Heart left ventricle (tissue), 13 donors: ENCODE measurements around the gene DMD.

ENCODE experiments used
- POLR2A ChIP-seq, 2 donors: fragments of 450-650 bp; IDR thresholded peaks; one replicate each; pipeline ENCODE4 v1.6.1; 2017; ENCODE audit warnings: antibody characterized with exemption in 2 of 2, mild to moderate bottlenecking in 2 of 2, moderate library complexity in 2 of 2
- TF ChIP-seq, protein P1 (sequence below), 12 donors: fragments of 200-600 bp; sonication (generic) in 4 of 12; IDR thresholded peaks; one replicate each; pipeline versions ENCODE4 v1.5.0 to v1.8.0; 2018 to 2022; ENCODE audit warnings: antibody characterized with exemption in 12 of 12, mild to moderate bottlenecking in 5 of 12
- donor health status: ischemic (EF 13 %, LVEDD 7.1; RV severe dilation, severe dysfunction).
- donor health status: DM: no; HTN: yes; CAD: no.
- donor health status: DM: no; HTN: no; CAD: no.
- donor health status: ischemic (EF 25% LVEDD 6.9; RV normal size, moderate dysfunction).
- donor health status: ischemic (EF 25% LVEDD 5.7; RV mildly dilated, moderate dysfunction).
- donor health status: ischemic (EF 35%, LVEDD 5.7; RV mildly dilated, moderate dysfunction).
- donor health status: nonischemic (EF 11% LVEDD 7.7; RV severe dilation, severe dysfunction).
- donor health status: DM: yes; HTN: yes; CAD: no.
- donor health status: PGD.
- donor health status: ischemic (EF 29% LVEDD 5.4; RV normal size, mild dysfunction).
- donor health status: nonischemic (EF 23%, LVEDD 6.1; RV moderate dilation, normal function).

- TF ChIP-seq POLR2A (IDR thresholded peaks at IDR 0.05): no peak
- TF ChIP-seq, protein P1, sequence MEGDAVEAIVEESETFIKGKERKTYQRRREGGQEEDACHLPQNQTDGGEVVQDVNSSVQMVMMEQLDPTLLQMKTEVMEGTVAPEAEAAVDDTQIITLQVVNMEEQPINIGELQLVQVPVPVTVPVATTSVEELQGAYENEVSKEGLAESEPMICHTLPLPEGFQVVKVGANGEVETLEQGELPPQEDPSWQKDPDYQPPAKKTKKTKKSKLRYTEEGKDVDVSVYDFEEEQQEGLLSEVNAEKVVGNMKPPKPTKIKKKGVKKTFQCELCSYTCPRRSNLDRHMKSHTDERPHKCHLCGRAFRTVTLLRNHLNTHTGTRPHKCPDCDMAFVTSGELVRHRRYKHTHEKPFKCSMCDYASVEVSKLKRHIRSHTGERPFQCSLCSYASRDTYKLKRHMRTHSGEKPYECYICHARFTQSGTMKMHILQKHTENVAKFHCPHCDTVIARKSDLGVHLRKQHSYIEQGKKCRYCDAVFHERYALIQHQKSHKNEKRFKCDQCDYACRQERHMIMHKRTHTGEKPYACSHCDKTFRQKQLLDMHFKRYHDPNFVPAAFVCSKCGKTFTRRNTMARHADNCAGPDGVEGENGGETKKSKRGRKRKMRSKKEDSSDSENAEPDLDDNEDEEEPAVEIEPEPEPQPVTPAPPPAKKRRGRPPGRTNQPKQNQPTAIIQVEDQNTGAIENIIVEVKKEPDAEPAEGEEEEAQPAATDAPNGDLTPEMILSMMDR (IDR thresholded peaks at IDR 0.05): no peak
Measured at GRCh38 chrX:33149085-33149484, 62.3 kb downstream of the DMD start.
